Aorta (tissue), 5 donors: Measurements from ENCODE around the gene MAP7D2. TPM values are rescaled to one million over a fixed set of nuclear protein-coding genes. Genes with fewer than 3 reads are reported as not detected.

Experiments
- ATAC-seq: fragments of 200-7000 bp; cut with Tn5 transposase; one replicate; pipeline ENCODE4 v1.9.1; 2022; ENCODE audit warnings: moderate library complexity; ENCODE audit not compliant: low FRiP score
- DNase-seq, 2 donors: peaks; one replicate each; pipeline ENCODE4 v3.0.0-alpha.2; 2020
- H3K27ac ChIP-seq, 2 donors: one replicate each; pipeline ENCODE4 v1.5.1; 2013; ENCODE audit warnings: low read length in 2 of 2, mild to moderate bottlenecking in 2 of 2, moderate library complexity in 2 of 2, control low read depth in 1 of 2, inconsistent platforms in 1 of 2, low read depth in 1 of 2
- H3K27me3 ChIP-seq, 2 donors: one replicate each; pipeline ENCODE4 v1.6.1; 2013; ENCODE audit warnings: control low read depth in 1 of 2, low read length in 1 of 2, mild to moderate bottlenecking in 1 of 2, moderate library complexity in 1 of 2; ENCODE audit not compliant: insufficient read depth in 2 of 2, control insufficient read depth in 1 of 2
- H3K36me3 ChIP-seq, 2 donors: one replicate each; pipeline ENCODE4 v1.6.1; 2013; ENCODE audit warnings: control low read depth in 1 of 2, low read length in 1 of 2, mild to moderate bottlenecking in 1 of 2; ENCODE audit not compliant: insufficient read depth in 2 of 2, control insufficient read depth in 1 of 2
- H3K4me1 ChIP-seq, 2 donors: one replicate each; pipeline ENCODE4 v1.6.1; 2013; ENCODE audit warnings: low read length in 2 of 2, control low read depth in 1 of 2, mild to moderate bottlenecking in 1 of 2, moderate library complexity in 1 of 2; ENCODE audit not compliant: insufficient read depth in 2 of 2, control insufficient read depth in 1 of 2
- H3K4me3 ChIP-seq, 2 donors: one replicate each; pipeline ENCODE4 v1.5.1; 2013; ENCODE audit warnings: low read length in 2 of 2, control low read depth in 1 of 2, mild to moderate bottlenecking in 1 of 2
- H3K9me3 ChIP-seq: one replicate; pipeline ENCODE4 v1.6.1; 2013; ENCODE audit warnings: mild to moderate bottlenecking, low read length; ENCODE audit not compliant: control insufficient read depth
- WGBS, 2 donors: extraction: QIAGEN DNeasy Blood & Tissue Kit; methylation state at CpG; one replicate each; pipeline ENCODE4 v1.1.7; 2013; 5-methylcytosine and 5-hydroxymethylcytosine counted together
- intact Hi-C, 2 donors: fragments of 100-400 bp; cut with DNase I; formaldehyde crosslinking; loops; one replicate each; pipeline versions ENCODE4 v1.14.2 to v1.15.0; 2022
- microRNA-seq, 2 donors: library from miRNA; unstranded; fragments of <30 nt; microRNA quantifications; one replicate each; pipeline ENCODE4 v1.2.0, GENCODE V29; 2020
- polyA plus RNA-seq, 2 donors: library from polyadenylated mRNA; stranded (reverse); fragments of 200-250 nt; gene quantifications; one replicate each; pipeline ENCODE4 v1.2.3, GENCODE V29; 2013
- total RNA-seq, 2 donors: library from RNA; stranded (reverse); fragmentation: NEBNext Ultra II Directional; extraction: Animal tissue kit (Norgen Biotek cat#: 25700); gene quantifications; one replicate each; pipeline ENCODE4 v1.2.1, GENCODE V29; 2021
- donor health status: healthy with polysubstance abuse.
- donor health status: Bipolar disorder and iron deficiency.
- donor health status: DM: no; HTN: no; CAD: no.
- donor health status: DM: no; HTN: no; CAD: no.
- donor health status: DM: yes; HTN: yes; CAD: no.

The MAP7D2 gene
- total and polyA plus RNA-seq, 4 donors = 0.23 to 0.38 (median 0.33) TPM

DNA sequence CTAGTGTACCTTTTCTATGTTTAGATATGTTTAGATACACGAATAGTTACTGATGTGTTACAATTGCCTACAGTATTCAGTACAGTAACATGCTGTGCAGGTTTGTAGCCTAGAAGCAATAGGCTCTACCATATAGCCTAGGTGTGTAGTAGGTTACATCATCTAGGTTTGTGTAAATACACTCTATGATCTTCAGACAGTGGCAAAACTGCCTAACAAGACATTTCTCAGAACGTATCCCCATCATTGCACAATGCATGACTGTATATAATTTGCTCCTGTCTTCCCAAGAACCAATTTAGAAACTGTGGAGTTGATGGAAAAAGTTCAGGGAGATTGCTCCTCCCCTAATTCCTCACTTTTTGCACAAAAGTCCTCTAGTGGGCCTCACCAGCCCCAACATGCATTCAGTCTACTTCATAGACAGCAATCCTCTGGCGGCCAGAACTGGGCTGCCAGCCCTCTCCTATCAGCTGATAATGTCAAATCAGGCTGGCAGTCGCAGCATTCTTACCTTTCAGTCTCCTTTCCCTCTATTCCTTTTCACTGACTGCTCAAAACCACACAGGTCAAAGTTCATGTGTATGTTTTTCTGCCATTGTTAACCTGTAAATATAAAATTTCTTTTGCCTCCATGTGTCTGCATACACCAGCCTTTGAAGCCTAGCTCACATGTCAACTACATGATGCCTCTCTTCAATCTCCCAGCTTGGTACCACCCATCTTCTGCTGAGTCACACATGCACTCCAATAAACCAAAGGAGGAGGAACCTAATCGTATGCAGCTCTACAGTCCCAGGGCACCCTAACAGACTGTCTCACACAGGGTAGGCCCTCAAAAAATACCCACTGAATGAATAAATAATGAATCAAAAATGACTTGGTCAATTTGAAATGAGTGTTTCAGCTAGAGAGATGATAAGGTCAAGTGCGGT is 157.9 kb downstream of the MAP7D2 start:
- WGBS, 2 donors = 75 to 91% methylated on average over 6 of the region's 6 CpGs
- DNase-seq = no peak
- Histone ChIP-seq H3K4me3 (no peak overlapping the region), H3K36me3 (no peaks in the 10 kb centered on the region), H3K27me3 (no peaks in the 10 kb centered on the region), H3K27ac (no peak overlapping the region), H3K4me1 (no peaks in the 10 kb centered on the region), H3K9me3 (no peaks in the 10 kb centered on the region)
- intact Hi-C loops = no loop called here
- ATAC-seq = no peak

DNA sequence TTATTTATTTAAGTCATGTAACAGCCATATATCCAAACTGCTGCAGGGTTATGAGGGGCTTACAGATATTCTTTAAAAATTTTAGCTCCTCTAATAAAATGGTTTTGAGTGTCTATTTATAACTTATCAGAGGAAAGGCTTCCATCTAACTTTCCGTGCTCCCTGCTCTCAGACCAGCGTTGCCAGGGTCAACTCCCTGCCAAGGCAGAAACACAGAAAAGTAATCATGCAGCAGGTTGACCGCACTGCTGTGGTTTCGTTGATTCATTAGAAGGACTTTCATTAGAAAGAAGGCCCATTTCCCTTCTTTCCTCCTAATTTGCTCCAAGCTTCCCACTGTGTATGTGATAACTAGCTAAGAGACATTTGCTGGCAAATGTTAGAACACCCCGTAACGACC is 159.8 kb downstream of the MAP7D2 start:
- Histone ChIP-seq H3K27ac (no peak overlapping the region), H3K36me3 (peaks cover 0 to 2% of the 10 kb centered on the region in 2 donors), H3K27me3 (no peaks in the 10 kb centered on the region), H3K4me1 (no peaks in the 10 kb centered on the region), H3K9me3 (no peaks in the 10 kb centered on the region), H3K4me3 (no peak overlapping the region)
- no peak for DNase-seq
- ATAC-seq = no peak
- WGBS, 2 donors = 30 to 42% methylated on average over 6 of the region's 6 CpGs
- intact Hi-C loops = no loop called here

Small RNAs within 50 kb of the gene (microRNA-seq; reads per million reads assigned to microRNA genes)
- 33.8 to 73.9 reads per million in 2 donors for gene MIR23C

Other genes with a start within 250 kb of the MAP7D2 start
- gene SH3KBP1, start 229.3 kb downstream of the MAP7D2 start, total RNA-seq = 10 to 100 TPM; 21.7 to 27.8 TPM
- gene SH3KBP1, start 229.3 kb downstream of the MAP7D2 start, polyA plus RNA-seq = 1 to 10 TPM; 4.9 to 8.9 TPM
- gene BCLAF3, start 125.8 kb downstream of the MAP7D2 start, total RNA-seq = 10 to 100 TPM; 16.8 to 22.0 TPM
- 1 to 10 TPM; 4.3 to 5.4 TPM for gene BCLAF3, start 125.8 kb downstream of the MAP7D2 start, polyA plus RNA-seq
- gene EIF1AX, start 24.9 kb upstream of the MAP7D2 start, total RNA-seq = 10 to 100 TPM; 69.0 to 71.1 TPM
- 10 to 100 TPM; 38.9 to 42.1 TPM for gene EIF1AX, start 24.9 kb upstream of the MAP7D2 start, polyA plus RNA-seq
- gene RPS6KA3, start 150.0 kb upstream of the MAP7D2 start, total RNA-seq = 10 to 100 TPM; 43.9 to 52.7 TPM
- gene RPS6KA3, start 150.0 kb upstream of the MAP7D2 start, polyA plus RNA-seq = 10 to 100 TPM in 1 of 2 donors, 1 to 10 TPM in 1; 7.9 to 11.5 TPM